ENCODE data around the gene CDKL2.

Gene CDKL2

DNA sequence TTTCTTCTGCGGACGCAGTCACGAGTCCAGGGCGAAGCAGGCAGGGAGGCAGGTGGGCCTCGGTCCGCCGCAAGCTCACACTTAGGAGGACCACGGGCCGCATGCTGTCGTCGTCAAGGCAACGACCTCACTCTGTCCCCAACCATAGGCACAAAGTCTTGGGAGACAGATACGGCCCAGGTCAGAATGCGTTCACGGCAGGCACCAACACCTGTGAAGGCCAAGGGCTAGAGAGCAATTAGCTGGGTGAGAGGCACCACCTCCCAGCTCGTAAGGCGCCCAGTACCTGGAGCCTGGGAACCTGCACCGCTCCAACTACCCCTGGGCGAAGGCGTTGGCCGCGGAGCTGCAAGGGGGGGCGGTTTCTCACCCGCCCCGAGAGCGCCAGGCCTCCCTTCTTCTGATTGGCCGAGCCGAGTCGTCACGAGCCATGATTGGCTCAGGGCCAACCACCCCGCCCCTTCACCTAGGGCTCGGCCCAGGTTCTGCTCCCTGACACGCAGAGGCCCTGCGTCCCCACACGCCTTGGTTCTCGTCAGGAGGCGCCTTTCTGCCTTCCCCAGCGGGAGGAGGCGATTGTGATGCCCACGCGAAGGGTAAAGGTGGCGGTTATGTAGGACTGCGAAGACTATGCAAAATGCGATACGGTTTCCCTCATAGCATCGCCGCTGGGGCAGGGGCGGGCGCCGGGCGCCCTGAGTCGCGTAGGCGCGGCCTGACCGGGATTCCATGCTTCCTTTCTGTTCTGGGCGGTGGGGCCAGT lies at the start of gene CDKL2:
TSS of gene CDKL2 (minus strand) at position 355 of the 763 bp plus-strand sequence. CDS start 4,540 bp downstream, outside the sequence.
- peak; percentile 68 for DNase-seq (ENCODE audit: low read depth, low spot score)
- H3K9me3 ChIP-seq (ENCODE audit: insufficient read depth, low read length): no peaks in the 10 kb centered on the region
- peaks cover 18% of the 10 kb centered on the region for H3K27me3 ChIP-seq (ENCODE audit: insufficient read depth, insufficient read length)
- H3K4me1 ChIP-seq (ENCODE audit: insufficient read depth, insufficient read length): no peaks in the 10 kb centered on the region
- peak within 1 kb of the TSS; percentile 57 for H3K4me3 ChIP-seq (ENCODE audit: insufficient read length, low read depth)
- no peak for TF ChIP-seq SUZ12 (IDR thresholded peaks at IDR 0.05; ENCODE audit: extremely low read depth, insufficient read depth, insufficient read length)
- no peak for TF ChIP-seq ZNF274 (IDR thresholded peaks at IDR 0.05; ENCODE audit: low read depth, low read length)
- no peak for TF ChIP-seq YY1 (IDR thresholded peaks at IDR 0.05; ENCODE audit: insufficient read depth, insufficient read length)
- no peaks in the 10 kb centered on the region for H3K36me3 ChIP-seq (ENCODE audit: insufficient read depth, insufficient read length, low read length)
- H3K9ac ChIP-seq (ENCODE audit: insufficient read length, low read depth): peak within 1 kb of the TSS; percentile 58

DNA sequence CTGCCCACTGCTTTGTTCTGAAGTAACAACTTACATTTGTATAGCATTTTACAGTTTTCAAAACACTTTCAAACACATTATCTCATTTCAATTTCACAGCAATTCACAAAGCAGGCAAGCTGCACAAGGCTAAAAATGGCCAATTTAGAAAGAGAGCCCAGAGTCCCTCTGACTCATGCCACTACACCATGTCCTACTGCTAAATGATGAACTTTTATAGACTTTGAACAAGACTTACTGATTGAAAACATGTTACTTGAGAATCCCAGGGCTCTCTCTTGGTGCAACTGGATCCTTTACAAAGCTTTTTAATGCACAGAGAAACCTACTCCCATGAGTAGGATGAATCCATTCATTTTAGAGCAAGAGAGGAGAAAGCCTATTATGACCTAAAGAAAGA lies 48.6 kb upstream of the CDKL2 start:
- Histone ChIP-seq H3K36me3 (ENCODE audit: insufficient read depth, insufficient read length, low read length) (peaks cover 26% of the 10 kb centered on the region), H3K4me1 (ENCODE audit: insufficient read depth, insufficient read length) (no peaks in the 10 kb centered on the region), H3K4me3 (ENCODE audit: insufficient read length, low read depth) (no peak overlapping the region), H3K9me3 (ENCODE audit: insufficient read depth, low read length) (no peaks in the 10 kb centered on the region), H3K9ac (ENCODE audit: insufficient read length, low read depth) (no peak overlapping the region), H3K27me3 (ENCODE audit: insufficient read depth, insufficient read length) (no peaks in the 10 kb centered on the region)
- no peak for TF ChIP-seq YY1 (IDR thresholded peaks at IDR 0.05; ENCODE audit: insufficient read depth, insufficient read length)
- TF ChIP-seq ZNF274 (IDR thresholded peaks at IDR 0.05; ENCODE audit: low read depth, low read length): no peak
- no peak for TF ChIP-seq SUZ12 (IDR thresholded peaks at IDR 0.05; ENCODE audit: extremely low read depth, insufficient read depth, insufficient read length)
- no peak for DNase-seq (ENCODE audit: low read depth, low spot score)

DNA sequence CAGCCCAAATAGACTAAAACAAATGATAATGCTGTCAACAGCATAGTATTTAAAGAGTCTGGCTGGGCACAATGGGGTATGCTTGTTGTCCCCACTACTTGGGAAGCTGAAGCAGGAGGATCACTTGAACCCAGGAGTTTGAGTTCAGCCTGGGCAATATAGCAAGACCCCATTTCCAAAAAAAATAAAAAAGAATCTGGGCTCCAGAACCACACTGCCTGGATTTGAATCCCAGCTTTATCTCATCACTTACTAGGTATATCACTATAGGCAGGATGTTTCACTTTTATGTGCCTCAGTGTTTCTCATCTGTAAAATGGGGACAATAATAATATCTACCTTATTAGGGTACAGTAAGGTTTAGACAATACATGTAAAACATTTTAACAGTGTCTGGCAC lies 48.1 kb upstream of the CDKL2 start:
- peaks cover 26% of the 10 kb centered on the region for H3K36me3 ChIP-seq (ENCODE audit: insufficient read depth, insufficient read length, low read length)
- no peak overlapping the region for H3K4me3 ChIP-seq (ENCODE audit: insufficient read length, low read depth)
- DNase-seq (ENCODE audit: low read depth, low spot score): no peak
- no peaks in the 10 kb centered on the region for H3K27me3 ChIP-seq (ENCODE audit: insufficient read depth, insufficient read length)
- H3K9ac ChIP-seq (ENCODE audit: insufficient read length, low read depth): no peak overlapping the region
- no peaks in the 10 kb centered on the region for H3K9me3 ChIP-seq (ENCODE audit: insufficient read depth, low read length)
- no peak for TF ChIP-seq SUZ12 (IDR thresholded peaks at IDR 0.05; ENCODE audit: extremely low read depth, insufficient read depth, insufficient read length)
- TF ChIP-seq ZNF274 (IDR thresholded peaks at IDR 0.05; ENCODE audit: low read depth, low read length): no peak
- TF ChIP-seq YY1 (IDR thresholded peaks at IDR 0.05; ENCODE audit: insufficient read depth, insufficient read length): no peak
- no peaks in the 10 kb centered on the region for H3K4me1 ChIP-seq (ENCODE audit: insufficient read depth, insufficient read length)

DNA sequence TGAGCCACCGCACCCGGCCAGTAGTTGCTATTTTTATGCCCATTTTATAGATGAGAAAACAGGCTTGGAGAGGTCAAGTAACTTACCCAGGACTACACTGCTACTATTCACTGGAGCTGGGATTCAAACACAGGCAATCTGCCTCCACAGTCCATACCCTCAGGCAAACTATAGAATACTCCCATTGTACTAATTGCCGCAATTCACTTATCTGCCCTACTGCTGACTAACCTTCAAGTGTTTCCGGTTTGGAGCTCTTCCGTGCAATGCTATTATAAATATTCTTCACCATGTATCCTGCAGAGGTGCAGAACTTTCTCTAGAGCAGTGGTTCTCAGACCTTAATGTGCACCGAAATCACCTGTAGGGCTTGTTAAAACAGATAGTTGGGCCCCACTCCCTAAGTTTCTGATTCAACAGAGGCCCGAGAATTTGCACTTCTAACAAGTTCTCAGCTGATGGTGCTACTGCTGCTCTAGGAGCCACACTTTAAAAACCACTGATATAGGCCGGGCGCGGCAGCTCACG lies 44.7 kb upstream of the CDKL2 start:
- no peak for DNase-seq (ENCODE audit: low read depth, low spot score)
- peaks cover 30% of the 10 kb centered on the region for H3K36me3 ChIP-seq (ENCODE audit: insufficient read depth, insufficient read length, low read length)
- H3K4me3 ChIP-seq (ENCODE audit: insufficient read length, low read depth): no peak overlapping the region
- H3K9me3 ChIP-seq (ENCODE audit: insufficient read depth, low read length): no peaks in the 10 kb centered on the region
- H3K27me3 ChIP-seq (ENCODE audit: insufficient read depth, insufficient read length): no peaks in the 10 kb centered on the region
- H3K4me1 ChIP-seq (ENCODE audit: insufficient read depth, insufficient read length): no peaks in the 10 kb centered on the region
- TF ChIP-seq SUZ12 (IDR thresholded peaks at IDR 0.05; ENCODE audit: extremely low read depth, insufficient read depth, insufficient read length) (no peak), ZNF274 (IDR thresholded peaks at IDR 0.05; ENCODE audit: low read depth, low read length) (no peak), YY1 (IDR thresholded peaks at IDR 0.05; ENCODE audit: insufficient read depth, insufficient read length) (no peak)
- H3K9ac ChIP-seq (ENCODE audit: insufficient read length, low read depth): no peak overlapping the region

DNA sequence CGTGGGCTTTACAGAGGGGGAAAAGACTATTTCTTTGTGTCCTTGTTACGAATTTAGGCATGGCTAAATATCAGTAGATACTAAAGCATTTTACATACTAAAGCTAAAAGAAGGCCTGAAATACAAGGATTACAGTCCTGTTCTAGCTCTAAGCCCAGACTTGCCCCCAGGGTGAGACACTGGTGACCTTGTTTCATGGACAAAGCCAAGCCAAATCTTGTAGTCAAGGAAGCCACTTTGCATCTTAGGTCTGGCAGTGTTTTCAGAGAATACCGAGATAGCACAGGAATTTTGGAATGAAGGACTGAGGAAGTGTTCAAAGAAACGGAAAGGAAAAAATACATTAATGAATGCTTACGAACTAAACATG lies 43.6 kb upstream of the CDKL2 start:
- peak overlapping the region; percentile 85 for H3K9ac ChIP-seq (ENCODE audit: insufficient read length, low read depth)
- peak; percentile 3 for DNase-seq (ENCODE audit: low read depth, low spot score)
- H3K36me3 ChIP-seq (ENCODE audit: insufficient read depth, insufficient read length, low read length): peaks cover 24% of the 10 kb centered on the region
- no peaks in the 10 kb centered on the region for H3K27me3 ChIP-seq (ENCODE audit: insufficient read depth, insufficient read length)
- H3K4me3 ChIP-seq (ENCODE audit: insufficient read length, low read depth): peak overlapping the region; percentile 81
- no peaks in the 10 kb centered on the region for H3K9me3 ChIP-seq (ENCODE audit: insufficient read depth, low read length)
- H3K4me1 ChIP-seq (ENCODE audit: insufficient read depth, insufficient read length): no peaks in the 10 kb centered on the region
- TF ChIP-seq ZNF274 (IDR thresholded peaks at IDR 0.05; ENCODE audit: low read depth, low read length): no peak

DNA sequence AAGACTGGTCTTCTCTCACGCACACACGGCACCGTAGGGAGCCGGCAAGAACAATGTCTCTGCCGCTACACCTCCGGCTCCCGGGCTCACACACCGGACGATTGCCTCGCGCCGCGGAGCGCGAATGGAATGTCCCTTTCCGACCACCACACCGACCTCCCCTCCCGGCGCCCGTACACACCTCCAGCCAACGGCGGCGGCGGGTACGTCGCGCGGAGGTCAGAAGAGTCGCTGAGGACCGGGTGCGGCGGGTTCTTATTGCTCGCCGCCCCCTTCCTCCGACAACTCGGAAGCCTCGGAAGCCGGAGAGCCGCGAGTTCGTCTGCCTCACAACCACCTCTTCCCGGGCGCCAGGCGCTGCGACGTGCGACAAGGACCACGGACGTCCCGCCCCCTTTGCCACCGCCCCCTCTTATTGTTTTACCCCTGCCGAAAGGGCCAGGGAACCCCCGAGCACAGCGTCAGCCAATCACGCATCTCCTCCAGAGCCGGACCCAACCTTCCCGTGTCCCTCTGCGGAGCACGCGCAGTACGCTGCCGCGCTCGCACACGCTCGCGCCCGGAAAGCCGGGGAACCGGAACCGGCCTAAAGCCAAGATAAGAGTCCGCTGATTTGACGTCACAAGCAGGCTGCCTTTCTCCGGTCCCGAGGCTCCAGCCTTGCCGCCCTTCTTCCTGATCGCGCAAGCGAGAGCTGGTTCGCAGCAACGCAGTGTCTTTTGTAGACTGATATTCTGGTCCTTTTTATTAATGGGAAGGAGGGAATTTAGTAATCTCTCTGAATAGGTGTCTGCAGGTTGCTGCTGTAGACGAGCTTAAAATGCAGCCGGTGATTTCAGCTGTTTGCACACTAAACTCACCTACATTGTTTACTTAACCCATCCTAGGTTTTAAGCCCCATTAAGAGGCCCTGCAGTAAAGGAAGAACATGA lies 43.0 kb upstream of the CDKL2 start, which contains the start of gene G3BP2:
TSS of gene G3BP2 (minus strand) at position 385 of the 932 bp plus-strand sequence. CDS start 11,386 bp downstream, outside the sequence.
- H3K9me3 ChIP-seq (ENCODE audit: insufficient read depth, low read length): no peaks in the 10 kb centered on the region
- H3K9ac ChIP-seq (ENCODE audit: insufficient read length, low read depth): peak within 1 kb of the TSS; percentile 98
- H3K36me3 ChIP-seq (ENCODE audit: insufficient read depth, insufficient read length, low read length): peaks cover 21% of the 10 kb centered on the region
- H3K4me3 ChIP-seq (ENCODE audit: insufficient read length, low read depth): peak within 1 kb of the TSS; percentile 81
- H3K27me3 ChIP-seq (ENCODE audit: insufficient read depth, insufficient read length): no peaks in the 10 kb centered on the region
- peak; percentile 92 for DNase-seq (ENCODE audit: low read depth, low spot score)
- no peak for TF ChIP-seq SUZ12 (IDR thresholded peaks at IDR 0.05; ENCODE audit: extremely low read depth, insufficient read depth, insufficient read length)
- TF ChIP-seq YY1 (IDR thresholded peaks at IDR 0.05; ENCODE audit: insufficient read depth, insufficient read length): no peak
- no peak for TF ChIP-seq ZNF274 (IDR thresholded peaks at IDR 0.05; ENCODE audit: low read depth, low read length)
- H3K4me1 ChIP-seq (ENCODE audit: insufficient read depth, insufficient read length): no peaks in the 10 kb centered on the region

Measured in NT2/D1 (cell line).